VCaP (cell line): ENCODE data around the gene OTOGL.
"Not testable (repeated sequence)": the region's sequence is repeated elsewhere in the genome, so short reads cannot be mapped to it uniquely, and the experiment has no call there.

Experiments
- H3K27ac ChIP-seq: fragments of 450-650 bp; 2 replicates; pipeline ENCODE4 v1.5.1; 2017
- CTCF ChIP-seq: fragments of 450-650 bp; conservative IDR thresholded peaks from 2 replicates; pipeline ENCODE4 v1.5.1; 2017; ENCODE audit warnings: mild to moderate bottlenecking, moderate library complexity

The OTOGL gene

GRCh38 chr12:80241576-80242273, 142.4 kb downstream of the OTOGL start:
- no peak overlapping the region for H3K27ac ChIP-seq
- no peak for TF ChIP-seq CTCF

- no peak overlapping the region for H3K27ac ChIP-seq
- TF ChIP-seq CTCF = no peak
Observed at GRCh38 chr12:80242321-80242720, 143.0 kb downstream of the OTOGL start.

GRCh38 chr12:80249581-80249980, 150.2 kb downstream of the OTOGL start:
- H3K27ac ChIP-seq = not testable (repeated sequence)

- TF ChIP-seq CTCF = no peak
Observed at GRCh38 chr12:80257920-80258319, 158.6 kb downstream of the OTOGL start.

GRCh38 chr12:80260269-80260668, 160.9 kb downstream of the OTOGL start:
- no peak for TF ChIP-seq CTCF
- H3K27ac ChIP-seq = no peak overlapping the region

More at GRCh38 chr12:80257920-80258319, 158.6 kb downstream of the OTOGL start:
- H3K27ac ChIP-seq = no peak overlapping the region

GRCh38 chr12:80261403-80261802, 162.1 kb downstream of the OTOGL start:
- H3K27ac ChIP-seq = no peak overlapping the region
- TF ChIP-seq CTCF = no peak

- H3K27ac ChIP-seq = no peak overlapping the region
- TF ChIP-seq CTCF = no peak
Observed at GRCh38 chr12:80262346-80262745, 163.0 kb downstream of the OTOGL start.

GRCh38 chr12:80262771-80263170, 163.4 kb downstream of the OTOGL start:
- no peak overlapping the region for H3K27ac ChIP-seq
- no peak for TF ChIP-seq CTCF
